Transverse colon (tissue), 4 donors: Measurements from ENCODE around the gene TPSD1. TPM values are rescaled to one million over a fixed set of nuclear protein-coding genes. Genes with fewer than 3 reads are reported as not detected.
"Not testable (repeated sequence)": the region's sequence is repeated elsewhere in the genome, so short reads cannot be mapped to it uniquely, and the experiment has no call there.

Experiments used
- DNase-seq: peaks from one replicate; pipeline ENCODE4 v3.0.0-alpha.2; 2019
- H3K27ac ChIP-seq, 4 donors: fragments of 200-600 bp; sonication (generic); 2 replicates each; pipeline ENCODE4 v1.5.1; 2016 to 2018; ENCODE audit warnings: inconsistent platforms in 4 of 4
- H3K27me3 ChIP-seq: fragments of 200-600 bp; sonication (generic); 2 replicates; pipeline ENCODE4 v1.5.1; 2017; ENCODE audit warnings: inconsistent platforms
- H3K36me3 ChIP-seq, 4 donors: fragments of 200-600 bp; sonication (generic); 2 replicates each; pipeline ENCODE4 v1.5.1; 2017 to 2019; ENCODE audit warnings: inconsistent platforms in 4 of 4
- H3K4me1 ChIP-seq, 4 donors: fragments of 200-600 bp; sonication (generic); 2 replicates each; pipeline ENCODE4 v1.5.1; 2017 to 2020; ENCODE audit warnings: inconsistent platforms in 4 of 4
- H3K4me3 ChIP-seq, 4 donors: fragments of 200-600 bp; sonication (generic); 1 replicate in 1 of 4; 2 replicates in 3 of 4; pipeline versions ENCODE4 v1.5.1 to v1.6.1; 2017 to 2019; ENCODE audit warnings: inconsistent platforms in 4 of 4
- H3K9me3 ChIP-seq, 2 donors: fragments of 200-600 bp; sonication (generic); 2 replicates each; pipeline ENCODE4 v1.5.1; 2017 to 2019; ENCODE audit warnings: inconsistent platforms in 2 of 2
- EP300 ChIP-seq: sonication (generic); formaldehyde crosslinking; IDR thresholded peaks from one replicate; pipeline ENCODE4 v1.6.1; 2017; ENCODE audit warnings: antibody characterized with exemption, low read depth
- POLR2A ChIP-seq: fragments of 450-650 bp; IDR thresholded peaks from one replicate; pipeline ENCODE4 v1.6.1; 2016; ENCODE audit warnings: antibody characterized with exemption, mild to moderate bottlenecking, moderate library complexity
- POLR2AphosphoS5 ChIP-seq, 3 donors: sonication (generic); formaldehyde crosslinking; IDR thresholded peaks; one replicate each; pipeline ENCODE4 v1.6.1; 2016; ENCODE audit warnings: antibody characterized with exemption in 3 of 3
- WGBS, 2 donors: methylation state at CpG; one replicate each; pipeline ENCODE4 v1.1.5; 2018; ENCODE audit warnings: low coverage in 1 of 2; 5-methylcytosine and 5-hydroxymethylcytosine counted together
- in situ Hi-C, 4 donors: fragments of 200-750 bp; cut with MboI; loops; one replicate each; pipeline versions ENCODE4 v1.15.0 to v1.15.1; 2017; ENCODE audit warnings: low sequenced_read_pairs in 3 of 4, low pct_ligation_motif_present in 1 of 4, low pct_unique_long_range_greater_than_20kb in 1 of 4
- intact Hi-C: fragments of 100-400 bp; cut with DNase I; formaldehyde crosslinking; loops from one replicate; pipeline ENCODE4 v1.15.1; 2023; ENCODE audit warnings: low total_unique reads
- total RNA-seq, 4 donors: library from RNA; depleted of rRNA; stranded (reverse); fragments of >200 nt; gene quantifications; one replicate each; pipeline ENCODE4 v1.1.0, GENCODE V29; 2016
- TF ChIP-seq, protein P1 (sequence below), 5 experiments: fragments of 200-600 bp in 3 of 5; fragments of 450-650 bp in 2 of 5; sonication (generic) in 3 of 5; IDR thresholded peaks; 1 replicate in 2 of 5; 2 replicates in 3 of 5; pipeline ENCODE4 v1.5.1; 2016 to 2017; ENCODE audit warnings: antibody characterized with exemption in 5 of 5, inconsistent platforms in 3 of 5, mild to moderate bottlenecking in 2 of 5, moderate library complexity in 1 of 5

TPSD1 gene
- total RNA-seq, 4 donors from 2014 or later = 4.6 to 12.0 (median 7.8) TPM; not detected in 1

DNA sequence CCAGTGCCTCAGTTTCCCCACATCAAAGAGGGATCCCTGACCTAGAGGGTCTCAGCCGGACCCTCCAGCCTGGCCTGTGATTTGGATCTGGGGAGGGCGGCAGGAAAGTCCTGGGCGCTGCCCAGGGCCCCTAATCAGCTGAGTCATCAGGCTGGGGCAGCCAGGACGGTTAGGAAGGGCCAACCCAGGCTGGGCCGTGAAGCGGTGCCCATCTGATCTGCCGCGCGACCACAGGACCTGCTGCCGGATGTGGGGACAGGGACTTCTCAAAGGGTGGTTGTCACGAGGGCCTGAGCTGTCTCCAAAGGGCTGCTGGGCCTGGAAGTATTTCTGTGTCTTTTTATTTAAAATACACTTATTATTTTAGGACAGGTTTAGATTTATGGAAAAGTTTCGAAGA is 11.0 kb upstream of the TPSD1 start:
- in situ Hi-C loops = no loop called here
- H3K4me3 ChIP-seq = no peak overlapping the region
- WGBS, 2 donors = 60% methylated on average over 11 of the region's 12 CpGs; no CpG with 5 or more reads in 1 of the 2 donors
- H3K4me1 ChIP-seq = no peaks in the 10 kb centered on the region
- intact Hi-C loops = no loop called here
- DNase-seq = no peak
- peaks cover 29% of the 10 kb centered on the region for H3K27me3 ChIP-seq
- TF ChIP-seq POLR2A (no peak), POLR2AphosphoS5 (IDR thresholded peaks at IDR 0.05) (no peak), EP300 (no peak)
- TF ChIP-seq, protein P1, sequence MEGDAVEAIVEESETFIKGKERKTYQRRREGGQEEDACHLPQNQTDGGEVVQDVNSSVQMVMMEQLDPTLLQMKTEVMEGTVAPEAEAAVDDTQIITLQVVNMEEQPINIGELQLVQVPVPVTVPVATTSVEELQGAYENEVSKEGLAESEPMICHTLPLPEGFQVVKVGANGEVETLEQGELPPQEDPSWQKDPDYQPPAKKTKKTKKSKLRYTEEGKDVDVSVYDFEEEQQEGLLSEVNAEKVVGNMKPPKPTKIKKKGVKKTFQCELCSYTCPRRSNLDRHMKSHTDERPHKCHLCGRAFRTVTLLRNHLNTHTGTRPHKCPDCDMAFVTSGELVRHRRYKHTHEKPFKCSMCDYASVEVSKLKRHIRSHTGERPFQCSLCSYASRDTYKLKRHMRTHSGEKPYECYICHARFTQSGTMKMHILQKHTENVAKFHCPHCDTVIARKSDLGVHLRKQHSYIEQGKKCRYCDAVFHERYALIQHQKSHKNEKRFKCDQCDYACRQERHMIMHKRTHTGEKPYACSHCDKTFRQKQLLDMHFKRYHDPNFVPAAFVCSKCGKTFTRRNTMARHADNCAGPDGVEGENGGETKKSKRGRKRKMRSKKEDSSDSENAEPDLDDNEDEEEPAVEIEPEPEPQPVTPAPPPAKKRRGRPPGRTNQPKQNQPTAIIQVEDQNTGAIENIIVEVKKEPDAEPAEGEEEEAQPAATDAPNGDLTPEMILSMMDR (IDR thresholded peaks at IDR 0.05) = no peak
- no peaks in the 10 kb centered on the region for H3K36me3 ChIP-seq
- no peak overlapping the region for H3K27ac ChIP-seq
- no peaks in the 10 kb centered on the region for H3K9me3 ChIP-seq

DNA sequence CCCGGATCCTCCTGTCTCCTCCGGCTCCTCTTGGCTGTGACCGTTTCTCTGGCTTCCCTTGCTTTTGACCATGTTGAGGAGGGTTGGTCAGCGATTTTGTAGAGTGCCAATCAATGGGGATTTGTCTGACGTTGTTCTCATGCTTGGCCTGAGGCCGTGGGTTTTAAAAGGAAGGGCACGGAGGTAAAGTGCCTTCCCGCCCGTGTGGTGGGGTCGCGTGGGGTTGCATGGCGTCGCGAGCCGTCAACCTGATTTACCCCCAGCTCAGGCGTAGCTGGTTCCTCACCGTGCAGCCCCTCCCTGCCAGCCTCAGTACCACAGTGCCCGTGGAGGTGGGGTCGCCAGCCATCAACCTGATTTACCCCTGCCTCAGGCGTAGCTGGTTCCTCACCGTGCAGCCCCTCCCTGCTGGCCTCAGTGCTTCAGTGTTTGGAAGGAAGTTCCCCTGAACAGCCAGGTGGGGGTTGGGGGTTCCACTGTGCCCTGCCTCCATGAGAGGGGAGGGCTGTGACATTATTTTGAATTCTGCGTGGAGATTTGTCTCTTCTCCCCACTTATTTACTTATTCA is 10.3 kb upstream of the TPSD1 start:
- H3K4me3 ChIP-seq = no peak overlapping the region
- TF ChIP-seq POLR2AphosphoS5 (IDR thresholded peaks at IDR 0.05) = no peak
- TF ChIP-seq, protein P1 (IDR thresholded peaks at IDR 0.05) = no peak
- no peak for TF ChIP-seq POLR2A
- H3K27me3 ChIP-seq = peaks cover 29% of the 10 kb centered on the region
- no peaks in the 10 kb centered on the region for H3K9me3 ChIP-seq
- no peaks in the 10 kb centered on the region for H3K36me3 ChIP-seq
- H3K27ac ChIP-seq = no peak overlapping the region
- WGBS, 2 donors = 28 to 53% methylated on average over 5 to 22 of the region's 22 CpGs
- in situ Hi-C loops = no loop called here
- H3K4me1 ChIP-seq = no peaks in the 10 kb centered on the region
- no peak for DNase-seq
- intact Hi-C loops = no loop called here

DNA sequence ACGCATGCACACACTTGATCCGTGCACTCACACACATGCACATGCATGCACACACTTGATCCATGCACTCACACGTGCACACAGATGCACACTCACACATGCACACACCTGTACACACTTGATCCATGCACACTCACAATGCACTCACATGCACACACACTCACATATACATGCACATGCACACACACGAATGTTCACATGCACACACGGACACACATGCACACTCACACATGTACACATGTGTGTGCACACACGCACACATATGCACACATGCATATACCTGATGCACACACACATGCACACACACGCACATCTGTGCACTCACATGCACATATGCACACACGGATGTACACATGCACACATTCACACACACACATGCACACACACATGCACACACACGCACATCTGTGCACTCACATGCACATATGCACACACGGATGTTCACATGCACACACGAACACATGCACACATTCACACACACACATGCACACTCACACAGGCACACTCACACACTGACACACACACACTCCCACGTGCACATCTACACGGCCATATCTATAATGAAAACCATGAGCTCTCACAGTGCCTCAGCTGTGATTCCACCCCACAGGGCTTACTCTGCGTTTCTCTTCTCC is 7.8 kb upstream of the TPSD1 start:
- H3K4me3 ChIP-seq, H3K36me3 ChIP-seq, H3K27ac ChIP-seq, H3K9me3 ChIP-seq, DNase-seq, in situ Hi-C loops, H3K4me1 ChIP-seq, intact Hi-C loops: not testable (repeated sequence)
- 73% methylated on average over 13 of the region's 14 CpGs; no CpG with 5 or more reads in 1 of the 2 donors for WGBS, 2 donors
- H3K27me3 ChIP-seq = peaks cover 29% of the 10 kb centered on the region

DNA sequence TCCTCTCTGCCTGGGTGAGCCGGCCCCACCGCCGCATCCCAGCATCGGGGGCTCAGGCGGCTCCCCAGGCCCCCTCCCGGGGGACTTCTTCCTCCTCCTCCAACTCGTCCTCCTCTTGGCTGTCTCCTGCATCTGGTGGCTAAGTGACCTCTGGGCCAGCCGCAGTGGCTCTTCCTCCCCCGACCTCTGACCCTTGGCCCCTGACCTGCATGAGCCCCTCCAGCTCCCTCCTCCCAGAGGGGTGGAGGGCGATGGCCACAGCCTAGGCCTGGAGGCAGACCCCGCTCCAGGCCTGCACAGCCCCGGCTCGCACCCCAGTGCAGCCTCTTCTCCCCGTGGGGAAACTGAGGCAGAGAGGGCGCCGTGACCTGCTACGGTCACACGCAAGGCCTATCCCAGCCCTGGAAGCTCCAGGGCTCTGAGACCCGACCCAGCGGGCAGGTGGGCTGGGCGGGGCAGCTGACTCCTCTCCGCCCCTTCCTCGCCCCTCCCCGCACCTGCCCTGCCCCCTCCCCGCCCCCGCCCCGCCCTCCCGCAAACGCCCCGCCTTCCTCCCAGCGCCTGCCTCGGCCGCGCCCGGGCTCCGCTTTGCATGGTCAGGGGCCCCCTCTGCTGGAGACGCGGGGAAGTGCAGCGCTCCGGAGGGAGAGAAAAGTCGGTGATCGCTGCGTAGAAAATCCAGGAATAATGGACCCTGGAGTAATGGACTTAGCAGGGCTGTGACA is 6.7 kb upstream of the TPSD1 start:
- H3K4me1 ChIP-seq, H3K9me3 ChIP-seq, H3K27ac ChIP-seq, H3K4me3 ChIP-seq, in situ Hi-C loops, intact Hi-C loops, DNase-seq, H3K36me3 ChIP-seq: not testable (repeated sequence)
- no CpG with 5 or more reads among the region's 43 CpGs for WGBS, 2 donors
- H3K27me3 ChIP-seq = peaks cover 29% of the 10 kb centered on the region

DNA sequence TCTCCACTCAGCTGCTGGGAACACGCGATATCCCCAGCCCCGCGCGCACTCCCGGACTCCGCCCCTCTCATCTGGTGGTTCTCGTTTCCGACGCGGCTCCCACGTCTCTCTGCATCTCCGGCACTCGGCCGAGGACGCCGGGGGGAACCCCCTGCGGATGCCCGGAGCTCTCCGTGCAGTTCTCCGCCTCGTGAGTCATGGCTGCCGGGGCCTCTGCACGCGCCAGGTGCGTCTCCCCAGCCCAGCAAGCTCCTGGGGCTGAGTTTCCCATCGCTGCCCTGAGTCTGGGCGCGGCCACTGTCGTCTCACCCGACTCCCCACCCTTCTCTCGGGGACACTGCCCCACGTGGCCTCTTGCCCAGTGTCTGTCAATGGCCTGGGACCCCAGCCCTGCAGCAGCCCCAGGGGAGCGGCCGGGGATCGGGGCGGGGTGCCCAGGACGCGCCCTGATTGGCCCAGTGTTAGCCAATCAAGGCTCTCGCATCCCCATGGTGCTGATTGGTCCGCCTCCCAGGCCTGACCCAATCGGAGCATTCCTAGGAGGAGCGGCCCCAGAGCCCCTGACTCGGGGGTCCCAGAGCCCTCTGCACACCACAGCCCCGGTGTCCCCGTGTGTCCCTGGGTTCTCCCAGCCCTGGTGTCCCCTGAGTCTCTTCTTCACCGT is 2.0 kb upstream of the TPSD1 start:
- DNase-seq, H3K4me3 ChIP-seq, H3K4me1 ChIP-seq, H3K9me3 ChIP-seq, in situ Hi-C loops, H3K27ac ChIP-seq, H3K36me3 ChIP-seq, H3K27me3 ChIP-seq, intact Hi-C loops: not testable (repeated sequence)
- no CpG with 5 or more reads among the region's 47 CpGs for WGBS, 2 donors

DNA sequence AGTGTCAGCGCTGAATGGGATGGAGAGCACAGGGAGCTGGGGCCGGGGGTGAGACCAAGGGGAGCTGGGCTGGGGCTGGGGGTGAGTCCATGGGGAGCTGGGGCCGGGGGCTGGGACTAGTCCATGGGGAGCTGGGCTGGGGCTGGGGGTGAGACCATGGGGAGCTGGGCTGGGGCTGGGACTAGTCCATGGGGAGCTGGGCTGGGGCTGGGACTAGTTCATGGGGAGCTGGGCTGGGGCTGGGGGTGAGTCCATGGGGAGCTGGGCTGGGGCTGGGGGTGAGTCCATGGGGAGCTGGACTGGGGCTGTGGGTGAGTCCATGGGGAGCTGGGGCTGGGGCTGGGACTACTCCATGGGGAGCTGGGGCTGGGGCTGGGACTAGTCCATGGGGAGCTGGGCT is 1.0 kb upstream of the TPSD1 start:
- H3K27ac ChIP-seq, intact Hi-C loops, H3K9me3 ChIP-seq, H3K4me3 ChIP-seq, H3K36me3 ChIP-seq, in situ Hi-C loops, H3K4me1 ChIP-seq, DNase-seq: not testable (repeated sequence)
- no CpG with 5 or more reads among the region's 3 CpGs for WGBS, 2 donors
- peaks cover 19% of the 10 kb centered on the region for H3K27me3 ChIP-seq

DNA sequence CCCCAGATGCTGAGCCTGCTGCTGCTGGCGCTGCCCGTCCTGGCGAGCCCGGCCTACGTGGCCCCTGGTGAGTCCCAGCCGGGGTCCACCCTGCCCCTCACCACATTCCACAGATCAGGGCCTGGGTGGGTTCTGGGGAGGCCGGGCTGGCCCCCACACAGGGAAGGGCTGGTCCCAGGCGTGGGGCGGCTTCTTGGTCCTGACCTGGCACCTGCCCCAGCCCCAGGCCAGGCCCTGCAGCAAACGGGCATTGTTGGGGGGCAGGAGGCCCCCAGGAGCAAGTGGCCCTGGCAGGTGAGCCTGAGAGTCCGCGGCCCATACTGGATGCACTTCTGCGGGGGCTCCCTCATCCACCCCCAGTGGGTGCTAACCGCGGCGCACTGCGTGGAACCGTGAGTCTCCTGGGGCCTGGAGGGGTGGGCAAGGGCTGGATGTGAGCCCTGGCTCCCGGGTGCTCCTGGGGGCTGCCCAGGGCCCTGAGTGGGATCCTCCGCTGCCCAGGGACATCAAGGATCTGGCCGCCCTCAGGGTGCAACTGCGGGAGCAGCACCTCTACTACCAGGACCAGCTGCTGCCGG is 516 bp downstream of the TPSD1 start:
- DNase-seq, H3K4me3 ChIP-seq, H3K36me3 ChIP-seq, intact Hi-C loops, in situ Hi-C loops, H3K9me3 ChIP-seq, H3K27ac ChIP-seq, H3K4me1 ChIP-seq: not testable (repeated sequence)
- H3K27me3 ChIP-seq = peaks cover 35% of the 10 kb centered on the region
- WGBS, 2 donors = 76% methylated on average over 20 of the region's 23 CpGs; no CpG with 5 or more reads in 1 of the 2 donors
